Epidermal melanocyte (primary cell): Measurements from ENCODE around the gene ZSWIM5.

ENCODE experiments used
- DNase-seq: peaks from one replicate; pipeline ENCODE4 v3.0.0; 2011; ENCODE audit warnings: low spot score; ENCODE audit not compliant: insufficient read length

Gene ZSWIM5

GRCh38 chr1:45032837-45033236, 173.6 kb downstream of the ZSWIM5 start:
- no peak for DNase-seq

- no peak for DNase-seq
Observed at GRCh38 chr1:45026446-45026845, 180.0 kb downstream of the ZSWIM5 start.

- no peak for DNase-seq
Observed at GRCh38 chr1:45023663-45024062, 182.7 kb downstream of the ZSWIM5 start.

GRCh38 chr1:45018599-45019230, 187.7 kb downstream of the ZSWIM5 start:
- no peak for DNase-seq

GRCh38 chr1:45016767-45017166, 189.6 kb downstream of the ZSWIM5 start:
- DNase-seq: no peak

GRCh38 chr1:45016090-45016697, 190.2 kb downstream of the ZSWIM5 start:
- DNase-seq: no peak

GRCh38 chr1:45015683-45016082, 190.7 kb downstream of the ZSWIM5 start:
- DNase-seq: no peak

GRCh38 chr1:45014321-45015028, 191.9 kb downstream of the ZSWIM5 start:
- peak; percentile 79 for DNase-seq

GRCh38 chr1:45013551-45014209, 192.7 kb downstream of the ZSWIM5 start:
- no peak for DNase-seq

GRCh38 chr1:45012639-45013278, 193.6 kb downstream of the ZSWIM5 start:
- DNase-seq: no peak

- peak; percentile 96 for DNase-seq
Observed at GRCh38 chr1:45011837-45012638, 194.4 kb downstream of the ZSWIM5 start, which contains the start of gene UROD. Gene UROD (plus strand): TSS chr1:45012254. CDS start chr1:45012266, 12 bp downstream.

- DNase-seq: peak; percentile 67
Observed at GRCh38 chr1:45010855-45011811, 195.3 kb downstream of the ZSWIM5 start, which contains the start of gene HECTD3. Gene HECTD3 (minus strand): TSS chr1:45011324. CDS start chr1:45011257, 67 bp downstream.

GRCh38 chr1:45009956-45010854, 196.2 kb downstream of the ZSWIM5 start:
- DNase-seq: no peak

GRCh38 chr1:45009296-45009865, 197.0 kb downstream of the ZSWIM5 start:
- no peak for DNase-seq

- DNase-seq: no peak
Observed at GRCh38 chr1:45008516-45008915, 197.9 kb downstream of the ZSWIM5 start.

GRCh38 chr1:45008076-45008475, 198.3 kb downstream of the ZSWIM5 start:
- no peak for DNase-seq

- DNase-seq: no peak
Observed at GRCh38 chr1:45007311-45007710, 199.1 kb downstream of the ZSWIM5 start.

GRCh38 chr1:45005761-45006160, 200.6 kb downstream of the ZSWIM5 start:
- no peak for DNase-seq
